K562 (cell line): ENCODE measurements around the gene BTBD17. TPM values are rescaled to one million over a fixed set of nuclear protein-coding genes. Genes with fewer than 3 reads are reported as not detected.

Experiments
- ATAC-seq: fragments of 200-7000 bp; cut with Tn5 transposase; 3 replicates; pipeline ENCODE4 v1.9.1; 2020; ENCODE audit warnings: moderate library complexity
- BruUV-seq: library from RNA; stranded (reverse); fragments of 400-500 nt; replicated peaks from 2 replicates; lab custom pipeline; 2021; lab: Mats Ljungman, UMichigan
- CTCF ChIA-PET: fragments of 300-600 bp; formaldehyde crosslinking; extraction: SDS; loops from one replicate; lab custom pipeline; 2021; ENCODE audit warnings: low intra/inter-chr PET ratio; lab: Yijun Ruan, JAX
- POLR2A ChIA-PET: fragments of 300-600, 350-650 bp; sonication (Branson Sonifier 250); formaldehyde crosslinking; extraction: SDS; loops from one replicate; lab custom pipeline; 2021; ENCODE audit warnings: antibody characterized with exemption, inconsistent platforms; lab: Yijun Ruan, JAX
- DNase-seq, 4 experiments: peaks; one replicate each; pipeline versions ENCODE4 v3.0.0 to v3.0.0-alpha.2; 2011 to 2018; ENCODE audit warnings: low spot score in 3 of 4, mixed read lengths in 3 of 4; ENCODE audit errors: extremely low read depth in 1 of 4
- FAIRE-seq: peaks from 2 replicates; lab custom pipeline; 2011; peaks lifted over from hg19 to GRCh38; lab: Jason Lieb, UNC
- H2AFZ ChIP-seq: 2 replicates; pipeline ENCODE4 v1.6.0; 2011; ENCODE audit warnings: low read depth, low read length, control low read depth, inconsistent platforms
- H3K27ac ChIP-seq: fragments of 200-600 bp; 3 replicates; pipeline ENCODE4 v1.8.0; 2011; ENCODE audit warnings: low read depth, mild to moderate bottlenecking, control low read depth, inconsistent platforms, low read length, moderate library complexity, mixed read lengths; ENCODE audit errors: extremely low read depth
- H3K27me3 ChIP-seq, 2 experiments: fragments of 300-600 bp in 1 of 2; 2 replicates in 1 of 2; 3 replicates in 1 of 2; pipeline versions ENCODE4 v1.6.0 to v1.8.0; 2011; ENCODE audit warnings: inconsistent platforms in 2 of 2, low read length in 2 of 2, mild to moderate bottlenecking in 1 of 2, mixed read lengths in 1 of 2, moderate library complexity in 1 of 2; ENCODE audit not compliant: control insufficient read depth in 2 of 2, insufficient read depth in 2 of 2
- H3K36me3 ChIP-seq: fragments of 300-600 bp; 3 replicates; pipeline ENCODE4 v1.8.0; 2011; ENCODE audit warnings: mild to moderate bottlenecking, low read length, inconsistent platforms; ENCODE audit not compliant: control insufficient read depth, insufficient read depth
- H3K4me1 ChIP-seq, 2 experiments: fragments of 200-600 bp in 1 of 2; replicated peaks in 1 of 2; 2 replicates in 1 of 2; 3 replicates in 1 of 2; pipeline versions ENCODE4 v1.5.1 to v1.8.0; 2011; ENCODE audit warnings: inconsistent platforms in 2 of 2, low read length in 2 of 2, mild to moderate bottlenecking in 1 of 2, mixed read lengths in 1 of 2, moderate library complexity in 1 of 2; ENCODE audit not compliant: control insufficient read depth in 2 of 2, insufficient read depth in 2 of 2
- H3K4me2 ChIP-seq: 2 replicates; pipeline ENCODE4 v1.6.1; 2011; ENCODE audit warnings: low read length, control low read depth, inconsistent platforms, mixed read lengths; ENCODE audit not compliant: insufficient read depth
- H3K4me3 ChIP-seq: fragments of 200-600 bp; sonication (generic), shearing (Covaris generic); 2 replicates; pipeline ENCODE4 v1.5.1; 2016; ENCODE audit warnings: control low read depth, inconsistent platforms
- H3K79me2 ChIP-seq: fragments of 200-600 bp; 3 replicates; pipeline ENCODE4 v1.8.0; 2011; ENCODE audit warnings: low read length, inconsistent platforms; ENCODE audit not compliant: control insufficient read depth, insufficient read depth
- H3K9ac ChIP-seq, 2 experiments: 2 replicates each; pipeline versions ENCODE4 v1.6.0 to v1.6.1; 2011; ENCODE audit warnings: low read depth in 2 of 2, low read length in 2 of 2, control low read depth in 1 of 2, inconsistent platforms in 1 of 2, mild to moderate bottlenecking in 1 of 2, mixed read lengths in 1 of 2; ENCODE audit not compliant: insufficient read depth in 1 of 2
- H3K9me1 ChIP-seq: one replicate; pipeline ENCODE4 v1.6.0; 2011; ENCODE audit warnings: inconsistent platforms, mild to moderate bottlenecking, low read length, moderate library complexity; ENCODE audit not compliant: control insufficient read depth, insufficient read depth
- H3K9me3 ChIP-seq: replicated peaks from 2 replicates; pipeline ENCODE4 v1.5.1; 2011; ENCODE audit warnings: low read depth, low read length, inconsistent platforms; ENCODE audit not compliant: control insufficient read depth, insufficient read depth
- H4K20me1 ChIP-seq: replicated peaks from 2 replicates; pipeline ENCODE4 v1.6.1; 2011; ENCODE audit warnings: low read length, inconsistent platforms, mixed read lengths; ENCODE audit not compliant: control insufficient read depth, insufficient read depth
- CEBPG ChIP-seq, 3 experiments: fragments of 200-800 bp in 1 of 3; sonication (Bioruptor generic) in 1 of 3; sonication (generic) in 1 of 3; formaldehyde crosslinking in 1 of 3; IDR thresholded peaks in 2 of 3; conservative IDR thresholded peaks in 1 of 3; 2 replicates each; pipeline versions ENCODE4 v1.6.1 to v1.8.0; 2016 to 2022; ENCODE audit warnings: missing compliant biosample characterization in 2 of 3, missing genetic modification characterization in 2 of 3, mild to moderate bottlenecking in 1 of 3, missing genetic modification reagents in 1 of 3
- CREM ChIP-seq: IDR thresholded peaks from 2 replicates; pipeline ENCODE4 v1.6.1; 2014; ENCODE audit warnings: antibody characterized with exemption, low read depth
- DACH1 ChIP-seq: fragments of 450-650 bp; IDR thresholded peaks from 2 replicates; pipeline ENCODE4 v1.6.1; 2018; ENCODE audit not compliant: partially characterized antibody
- ELF4 ChIP-seq: fragments of 450-650 bp; formaldehyde crosslinking; IDR thresholded peaks from 2 replicates; pipeline ENCODE4 v1.4.0; 2022; ENCODE audit warnings: missing genetic modification characterization
- JUN ChIP-seq, 2 experiments: sonication (generic) in 1 of 2; formaldehyde crosslinking in 1 of 2; IDR thresholded peaks; 2 replicates each; pipeline versions ENCODE4 v1.6.1 to v1.8.0; 2012 to 2022; ENCODE audit warnings: borderline replicate concordance in 2 of 2, mild to moderate bottlenecking in 2 of 2, improper control_type of control experiment in 1 of 2, low read depth in 1 of 2, low read length in 1 of 2, missing genetic modification reagents in 1 of 2
- JUNB ChIP-seq: fragments of 450-650 bp; formaldehyde crosslinking; conservative IDR thresholded peaks from 2 replicates; pipeline ENCODE4 v1.4.0; 2020; ENCODE audit warnings: mild to moderate bottlenecking
- MBD2 ChIP-seq: sonication (generic); IDR thresholded peaks from 2 replicates; pipeline ENCODE4 v1.6.1; 2016; ENCODE audit warnings: low read depth, borderline replicate concordance
- MNT ChIP-seq, 2 experiments: fragments of 450-650 bp; conservative IDR thresholded peaks; 2 replicates each; pipeline ENCODE4 v1.6.1; 2017; ENCODE audit warnings: mild to moderate bottlenecking in 2 of 2, moderate library complexity in 2 of 2
- STAT5B ChIP-seq: fragments of 250-450 bp; sonication (Bioruptor Pico); IDR thresholded peaks from 2 replicates; pipeline ENCODE4 v1.8.0; 2021; ENCODE audit warnings: mild to moderate bottlenecking, inconsistent platforms
- TAF15 ChIP-seq: fragments of 200-400 bp; formaldehyde crosslinking; IDR thresholded peaks from 2 replicates; pipeline ENCODE4 v1.6.1; 2017; ENCODE audit warnings: mild to moderate bottlenecking, low read depth, low read length, moderate library complexity
- ZFP36 ChIP-seq: fragments of 150-350 bp; IDR thresholded peaks from 2 replicates; pipeline ENCODE4 v1.6.1; 2018; ENCODE audit warnings: low read length, low read depth; ENCODE audit not compliant: partially characterized antibody
- ZNF445 ChIP-seq: fragments of 250-450 bp; sonication (Bioruptor Pico); IDR thresholded peaks from 2 replicates; pipeline ENCODE4 v1.4.0; 2020; ENCODE audit warnings: low read depth, mild to moderate bottlenecking, moderate library complexity
- WGBS: fragments of 100-300 bp; shearing (Covaris generic); methylation state at CpG from one replicate; pipeline ENCODE4 v1.1.6; 2016; ENCODE audit warnings: low coverage, mixed read lengths; ENCODE audit not compliant: insufficient coverage; ENCODE audit errors: missing lambda C conversion rate; 5-methylcytosine and 5-hydroxymethylcytosine counted together
- in situ Hi-C: fragments of 300-500 bp; cut with MboI; formaldehyde crosslinking; loops from 4 replicates; pipeline ENCODE4 v1.15.0; 2018; ENCODE audit warnings: inconsistent platforms, mixed read lengths
- intact Hi-C: fragments of 100-400 bp; cut with micrococcal nuclease; formaldehyde crosslinking; loops from 2 replicates; pipeline ENCODE4 v1.14.2; 2022
- polyA plus RNA-seq, 8 experiments: library from polyadenylated mRNA; depleted of rRNA in 4 of 8; stranded (reverse) in 5 of 8; unstranded in 3 of 8; fragments of >200 nt; fragmentation: Nextera tagmentation in 2 of 8; fragmentation: Illumina TruSeq in 1 of 8; extraction: Ambion mirVana in 2 of 8; extraction: Trizol in 1 of 8; gene quantifications; 2 replicates each; pipeline versions ENCODE4 v1.2.1 to v1.2.3, GENCODE V29; 2011 to 2014; ENCODE audit warnings: inconsistent platforms in 1 of 8, missing spikeins in 1 of 8
- total RNA-seq, 7 experiments: library from RNA; depleted of rRNA in 6 of 7; stranded (reverse); fragments of >200 nt in 6 of 7; fragmentation: Illumina TruSeq in 2 of 7; extraction: Trizol in 2 of 7; gene quantifications; 2 replicates each; pipeline versions ENCODE4 v1.2.1 to v1.2.3, GENCODE V29; 2011 to 2021; ENCODE audit warnings: low replicate concordance in 1 of 7

Gene BTBD17
- total and polyA plus RNA-seq, 9 of the 15 experiments (the other 6 are each of a cell fraction or from before 2014, with no cell fraction given): not detected

DNA sequence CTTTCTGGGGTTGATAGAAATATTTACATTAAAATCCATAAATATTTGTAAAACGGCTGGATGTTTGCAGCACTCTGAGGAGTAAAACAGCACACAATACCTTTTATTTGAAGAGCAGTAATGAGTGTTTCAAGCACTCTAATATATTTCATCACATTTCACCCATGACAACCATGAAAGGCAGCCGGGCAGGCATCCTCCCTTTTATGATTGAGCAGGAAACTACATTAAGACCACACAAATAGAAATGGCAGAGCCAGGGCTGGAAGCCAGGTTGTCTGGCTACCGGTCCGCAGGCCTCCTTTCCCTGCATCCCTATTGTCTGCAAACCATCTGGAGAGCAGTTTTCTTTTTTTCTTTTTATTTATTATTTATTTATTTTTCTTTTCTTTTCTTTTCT lies 47.1 kb upstream of the BTBD17 start:
- no TSS peak for BruUV-seq
- Histone ChIP-seq H3K79me2 (no peaks in the 10 kb centered on the region), H3K9me3 (no peaks in the 10 kb centered on the region), H3K4me3 (no peak overlapping the region), H3K4me2 (no peak overlapping the region), H3K9ac (no peak overlapping the region), H4K20me1 (no peaks in the 10 kb centered on the region), H3K27me3 (peaks cover 12 to 39% of the 10 kb centered on the region in 2 experiments), H2AFZ (no peak overlapping the region), H3K9me1 (no peaks in the 10 kb centered on the region), H3K4me1 (no peaks in the 10 kb centered on the region), H3K27ac (no peak overlapping the region), H3K36me3 (no peaks in the 10 kb centered on the region)
- intact Hi-C loops (loop anchor here (1.0 kb wide), 1 partner anchor 48 kb away; no protein-coding TSS in a partner anchor), in situ Hi-C loops (no loop called here)
- TF ChIP-seq STAT5B (CRISPR knock-in tag) (no peak), CEBPG (CRISPR knock-in tag; IDR thresholded peaks at IDR 0.05) (no peak), CEBPG (tag; conservative IDR thresholded peaks at IDR 0.05 in 1 of 2, IDR thresholded peaks at IDR 0.05 in 1 of 2) (0 out of 4 replicates have a peak, but pooled peaks of 1 of the 2 experiments have one; percentile 38)
- WGBS: 11% methylated on average over 4 of the region's 4 CpGs
- DNase-seq (no peak), ATAC-seq (no peak), FAIRE-seq (no peak)
- CTCF ChIA-PET: interaction anchor here (0.6 to 1.7 kb wide), 3 partner anchors 49 to 707 kb away, joined by 3 to 12 read pairs (median 5); no protein-coding TSS in a partner anchor
- POLR2A ChIA-PET: no interaction called here

DNA sequence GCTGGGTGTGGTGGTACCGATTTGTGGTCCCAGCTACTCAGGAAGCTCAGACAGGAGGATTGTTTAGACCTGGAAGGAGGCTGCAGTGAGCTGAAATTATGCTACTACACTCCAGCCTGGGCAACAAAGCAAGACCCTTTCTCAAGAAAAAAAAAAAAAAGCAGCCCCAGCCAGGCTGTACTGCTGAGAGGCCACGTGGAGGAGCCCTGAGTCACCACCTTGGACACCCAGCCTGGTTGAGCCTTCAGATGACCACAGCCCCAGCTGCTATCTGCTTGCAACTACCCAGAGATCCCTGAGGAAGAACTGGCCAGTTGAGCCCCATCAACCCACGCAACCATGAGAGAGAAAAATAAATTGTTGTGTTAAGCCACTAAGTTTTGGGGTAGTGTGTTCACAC lies 46.6 kb upstream of the BTBD17 start:
- Histone ChIP-seq H3K9me3 (no peaks in the 10 kb centered on the region), H3K9me1 (no peaks in the 10 kb centered on the region), H3K27ac (no peak overlapping the region), H3K4me3 (no peak overlapping the region), H3K9ac (no peak overlapping the region), H3K36me3 (no peaks in the 10 kb centered on the region), H2AFZ (no peak overlapping the region), H3K27me3 (peaks cover 13 to 39% of the 10 kb centered on the region in 2 experiments; a peak in 4 of 5 replicates), H4K20me1 (no peaks in the 10 kb centered on the region), H3K4me1 (no peaks in the 10 kb centered on the region), H3K79me2 (no peaks in the 10 kb centered on the region), H3K4me2 (no peak overlapping the region)
- CTCF ChIA-PET: interaction anchor here (0.6 to 1.7 kb wide), 3 partner anchors 50 to 707 kb away, joined by 3 to 12 read pairs (median 5); no protein-coding TSS in a partner anchor
- no TSS peak for BruUV-seq
- in situ Hi-C loops (no loop called here), intact Hi-C loops (loop anchor here (1.0 kb wide), 1 partner anchor 49 kb away; no protein-coding TSS in a partner anchor)
- WGBS: 0% methylated on average over 3 of the region's 3 CpGs
- ATAC-seq (peak; percentile 94), DNase-seq (peak; percentile 43 to 69 (median 58)), FAIRE-seq (peak; percentile 85)
- POLR2A ChIA-PET: interaction anchor here (0.6 kb wide), 1 partner anchor 19 kb away, joined by 4 read pairs; no protein-coding TSS in a partner anchor
- TF ChIP-seq MNT (conservative IDR thresholded peaks at IDR 0.05) (peak; percentile 46 to 51), JUNB (no peak), MBD2 (no peak), TAF15 (no peak), ELF4 (CRISPR knock-in tag) (no peak), ZNF445 (no peak), JUN (IDR thresholded peaks at IDR 0.05; ENCODE audit: borderline replicate concordance, low read depth, low read length) (peak; percentile 62; the same call in 1 of the 2 replicates), JUN (CRISPR knock-in tag; IDR thresholded peaks at IDR 0.05; ENCODE audit: borderline replicate concordance) (peak; percentile 29; the same call in 1 of the 2 replicates), DACH1 (no peak), CREM (0 out of 2 replicates have a peak, but pooled peaks have one; percentile 15), ZFP36 (peak; percentile 39)
